Measurements from ENCODE around the gene CDH13.

The CDH13 gene

GRCh38 chr16:82808036-82808435, 181.3 kb downstream of the CDH13 start:
- TF ChIP-seq CTCF (IDR thresholded peaks at IDR 0.05): no peak
- H3K9me3 ChIP-seq: no peaks in the 10 kb centered on the region
- no peak overlapping the region for H3K4me3 ChIP-seq
- peaks cover 0 to 8% (median 0%) of the 10 kb centered on the region in 4 donors for H3K4me1 ChIP-seq
- no peak overlapping the region for H3K27ac ChIP-seq
- intact Hi-C loops (cut with DNase I; ENCODE audit: low total_unique reads): no loop called here
- H3K27me3 ChIP-seq: no peaks in the 10 kb centered on the region
- no peaks in the 10 kb centered on the region for H3K36me3 ChIP-seq
- DNase-seq: no peak

- no peak for TF ChIP-seq CTCF (IDR thresholded peaks at IDR 0.05)
- Histone ChIP-seq H3K9me3 (no peaks in the 10 kb centered on the region), H3K4me1 (peaks cover 0 to 8% (median 0%) of the 10 kb centered on the region in 4 donors), H3K36me3 (no peaks in the 10 kb centered on the region), H3K27ac (no peak overlapping the region), H3K27me3 (no peaks in the 10 kb centered on the region), H3K4me3 (no peak overlapping the region)
- no peak for DNase-seq
- intact Hi-C loops (cut with DNase I; ENCODE audit: low total_unique reads): no loop called here
These were observed 183.3 kb downstream of the CDH13 start for GRCh38 chr16:82810077-82810476.

- H3K9me3 ChIP-seq: no peaks in the 10 kb centered on the region
- TF ChIP-seq CTCF (IDR thresholded peaks at IDR 0.05): no peak
- H3K27ac ChIP-seq: no peak overlapping the region
- no peaks in the 10 kb centered on the region for H3K4me1 ChIP-seq
- intact Hi-C loops (cut with DNase I; ENCODE audit: low total_unique reads): no loop called here
- DNase-seq: no peak
- no peaks in the 10 kb centered on the region for H3K36me3 ChIP-seq
- H3K4me3 ChIP-seq: no peak overlapping the region
- no peaks in the 10 kb centered on the region for H3K27me3 ChIP-seq
These were observed 187.3 kb downstream of the CDH13 start for GRCh38 chr16:82814059-82814458.

- TF ChIP-seq CTCF (IDR thresholded peaks at IDR 0.05): no peak
- no peaks in the 10 kb centered on the region for H3K4me1 ChIP-seq
- intact Hi-C loops (cut with DNase I; ENCODE audit: low total_unique reads): no loop called here
- no peaks in the 10 kb centered on the region for H3K27me3 ChIP-seq
- H3K9me3 ChIP-seq: no peaks in the 10 kb centered on the region
- DNase-seq: no peak
- H3K27ac ChIP-seq: no peak overlapping the region
- H3K4me3 ChIP-seq: no peak overlapping the region
- H3K36me3 ChIP-seq: no peaks in the 10 kb centered on the region
These were observed 192.5 kb downstream of the CDH13 start for GRCh38 chr16:82819286-82819685.

- intact Hi-C loops (cut with DNase I; ENCODE audit: low total_unique reads): no loop called here
- no peak overlapping the region for H3K4me3 ChIP-seq
- H3K27ac ChIP-seq: no peak overlapping the region
- no peak for TF ChIP-seq CTCF (IDR thresholded peaks at IDR 0.05)
- H3K36me3 ChIP-seq: no peaks in the 10 kb centered on the region
- no peaks in the 10 kb centered on the region for H3K4me1 ChIP-seq
- no peaks in the 10 kb centered on the region for H3K9me3 ChIP-seq
- DNase-seq: no peak
- no peaks in the 10 kb centered on the region for H3K27me3 ChIP-seq
These were observed 194.1 kb downstream of the CDH13 start for GRCh38 chr16:82820855-82821254.

GRCh38 chr16:82824408-82824807, 197.6 kb downstream of the CDH13 start:
- H3K36me3 ChIP-seq: no peaks in the 10 kb centered on the region
- H3K4me3 ChIP-seq: no peak overlapping the region
- intact Hi-C loops (cut with DNase I; ENCODE audit: low total_unique reads): no loop called here
- no peaks in the 10 kb centered on the region for H3K27me3 ChIP-seq
- no peak for DNase-seq
- H3K9me3 ChIP-seq: no peaks in the 10 kb centered on the region
- no peak overlapping the region for H3K27ac ChIP-seq
- no peaks in the 10 kb centered on the region for H3K4me1 ChIP-seq
- no peak for TF ChIP-seq CTCF (IDR thresholded peaks at IDR 0.05)

Measured in tibial artery (tissue), 4 donors.